DMS 273 treated with DMSO at 0.1 percent for 48 hours (cell line): ENCODE results near the gene INSM2.
A peak's percentile ranks its signal among the peaks of the same experiment; 100 is the strongest.

ENCODE experiments used
- DNase-seq: peaks from one replicate; lab custom pipeline; 2025; lab: John Stamatoyannopoulos, UW

The INSM2 gene, protein sequence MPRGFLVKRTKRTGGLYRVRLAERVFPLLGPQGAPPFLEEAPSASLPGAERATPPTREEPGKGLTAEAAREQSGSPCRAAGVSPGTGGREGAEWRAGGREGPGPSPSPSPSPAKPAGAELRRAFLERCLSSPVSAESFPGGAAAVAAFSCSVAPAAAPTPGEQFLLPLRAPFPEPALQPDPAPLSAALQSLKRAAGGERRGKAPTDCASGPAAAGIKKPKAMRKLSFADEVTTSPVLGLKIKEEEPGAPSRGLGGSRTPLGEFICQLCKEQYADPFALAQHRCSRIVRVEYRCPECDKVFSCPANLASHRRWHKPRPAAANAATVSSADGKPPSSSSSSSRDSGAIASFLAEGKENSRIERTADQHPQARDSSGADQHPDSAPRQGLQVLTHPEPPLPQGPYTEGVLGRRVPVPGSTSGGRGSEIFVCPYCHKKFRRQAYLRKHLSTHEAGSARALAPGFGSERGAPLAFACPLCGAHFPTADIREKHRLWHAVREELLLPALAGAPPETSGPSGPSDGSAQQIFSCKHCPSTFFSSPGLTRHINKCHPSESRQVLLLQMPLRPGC

DNA sequence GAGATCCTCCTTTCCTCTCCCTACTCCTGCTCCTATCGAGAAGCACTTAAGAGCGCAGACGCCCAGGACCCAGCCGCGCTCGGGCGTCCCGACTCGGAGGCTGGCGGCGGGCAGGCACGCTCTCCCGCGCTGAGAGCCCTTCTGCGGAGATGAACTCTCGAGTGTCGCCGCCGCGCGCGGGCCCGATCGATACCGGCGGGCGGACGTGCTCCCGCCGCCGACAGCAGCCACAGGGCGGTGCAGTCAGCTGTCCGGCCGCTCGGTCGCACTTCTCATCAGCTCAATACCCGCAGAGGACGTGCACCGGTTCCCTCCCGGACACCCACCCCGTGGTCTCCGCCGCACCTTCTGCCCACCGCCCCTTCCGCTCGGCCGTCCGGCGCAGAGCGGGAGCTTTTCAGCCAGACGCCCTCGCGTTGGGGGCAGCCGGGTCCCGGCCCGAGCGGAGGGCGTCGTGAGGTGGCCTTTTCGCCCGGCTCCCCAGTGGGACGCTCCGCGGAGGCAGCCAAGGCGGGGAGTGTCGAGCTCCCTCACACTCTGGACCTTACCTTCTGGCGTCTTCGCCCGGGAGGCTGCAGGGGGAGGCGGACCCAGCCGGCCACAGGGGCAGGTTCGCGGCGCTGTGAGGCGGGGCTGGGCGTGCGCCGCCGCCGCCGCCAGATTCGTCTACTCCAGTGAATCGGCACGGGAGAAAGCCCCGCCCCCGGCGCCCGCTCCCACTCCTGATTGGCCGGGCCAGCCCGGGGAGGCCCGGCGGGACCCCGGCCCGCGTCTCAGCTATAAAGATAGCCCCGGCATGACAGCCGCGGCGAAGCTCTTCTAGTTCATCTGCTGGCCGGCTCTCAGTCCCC lies at the start of gene INSM2:
Gene INSM2, plus strand, starts transcription at position 808 of the 851 bp plus-strand sequence. CDS start 89 bp downstream, outside the sequence.
- peak; percentile 50 for DNase-seq

- no peak for DNase-seq
Observed at GRCh38 chr14:35492569-35493014, 41.4 kb upstream of the INSM2 start.

DNA sequence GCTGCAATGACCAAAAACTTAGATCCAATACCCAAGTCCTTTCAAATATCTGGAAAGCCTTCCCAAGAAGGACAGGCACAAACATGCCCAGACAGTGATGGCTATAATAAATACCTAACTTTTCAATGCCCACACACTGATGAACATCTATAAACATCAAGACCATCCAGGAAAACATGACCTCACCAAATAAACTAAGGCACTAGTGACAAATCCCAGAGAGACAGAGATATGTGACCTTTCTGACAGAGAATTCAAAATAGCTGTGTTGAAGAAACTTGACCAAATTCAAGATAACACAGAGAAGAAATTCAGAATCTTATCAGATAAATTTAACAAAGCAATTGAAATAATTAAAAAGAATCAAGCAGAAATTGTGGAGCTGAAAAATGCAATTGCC lies 38.7 kb upstream of the INSM2 start:
- DNase-seq, result no peak

- no peak for DNase-seq
Observed at GRCh38 chr14:35499180-35499579, 34.8 kb upstream of the INSM2 start.

- DNase-seq, result no peak
Observed at GRCh38 chr14:35503646-35504045, 30.3 kb upstream of the INSM2 start.

DNA sequence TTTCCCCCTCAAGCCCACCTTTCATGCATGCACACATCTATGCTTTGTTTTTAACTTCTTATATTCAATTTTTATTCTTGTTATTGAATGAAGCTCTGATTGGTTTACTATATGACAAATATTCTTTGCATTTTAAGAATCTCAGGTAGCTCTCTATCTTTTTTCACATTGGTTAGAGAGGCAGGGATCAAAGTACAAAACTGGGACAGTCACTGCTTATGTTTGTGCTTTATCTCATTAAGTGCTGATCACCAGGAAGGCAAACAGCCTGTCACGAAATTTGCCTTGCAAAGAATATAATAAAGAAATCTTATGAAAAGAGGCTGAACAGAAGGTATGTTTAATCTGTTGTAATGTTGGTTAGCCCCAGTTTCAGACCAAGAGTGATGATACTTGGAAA lies 29.7 kb upstream of the INSM2 start:
- no peak for DNase-seq

GRCh38 chr14:35506461-35506860 lies 27.5 kb upstream of the INSM2 start:
- no peak for DNase-seq

GRCh38 chr14:35506927-35507326 lies 27.0 kb upstream of the INSM2 start:
- no peak for DNase-seq

- no peak for DNase-seq
Observed at GRCh38 chr14:35509846-35510245, 24.1 kb upstream of the INSM2 start.

DNA sequence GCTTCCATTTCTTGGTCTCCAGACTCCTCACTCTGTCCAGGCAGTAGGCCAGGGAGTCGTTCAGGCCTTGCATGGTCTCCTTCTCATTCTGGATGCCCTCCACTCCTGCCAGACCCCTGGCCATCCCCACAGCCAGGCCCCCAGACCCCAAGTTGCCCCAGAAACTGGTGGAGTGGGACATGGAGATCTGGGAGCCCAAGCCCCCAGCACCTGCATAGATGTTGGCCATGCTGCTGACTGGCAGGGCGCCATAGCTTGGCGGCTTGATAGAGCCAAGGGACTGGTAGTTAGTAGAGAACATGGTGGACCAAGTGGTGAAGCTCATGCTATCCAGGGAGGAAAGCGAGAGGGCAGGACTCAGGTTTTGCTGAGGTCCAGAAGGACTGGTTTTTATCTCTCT lies 21.2 kb upstream of the INSM2 start:
- DNase-seq, result no peak

DNA sequence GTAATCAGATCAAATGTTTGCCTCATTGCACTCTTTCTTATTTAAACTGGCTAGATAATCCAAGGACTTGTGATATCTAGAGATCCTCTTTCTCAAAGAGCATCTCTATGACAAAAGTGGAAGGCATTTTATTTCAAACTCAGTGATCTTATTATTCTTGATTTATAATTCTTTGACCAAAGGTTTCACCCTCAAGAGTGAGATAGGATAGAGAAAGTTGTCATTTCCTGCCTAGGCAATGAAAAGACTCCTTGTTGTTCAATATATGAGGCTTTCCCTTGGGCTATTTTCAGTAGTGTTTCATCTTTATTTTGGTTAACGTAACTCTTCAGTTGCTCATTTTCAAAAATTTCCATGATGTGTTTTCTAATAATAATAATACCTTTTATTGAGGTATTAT lies 18.0 kb upstream of the INSM2 start:
- no peak for DNase-seq

- DNase-seq, result no peak
Observed at GRCh38 chr14:35519986-35520385, 14.0 kb upstream of the INSM2 start.

DNA sequence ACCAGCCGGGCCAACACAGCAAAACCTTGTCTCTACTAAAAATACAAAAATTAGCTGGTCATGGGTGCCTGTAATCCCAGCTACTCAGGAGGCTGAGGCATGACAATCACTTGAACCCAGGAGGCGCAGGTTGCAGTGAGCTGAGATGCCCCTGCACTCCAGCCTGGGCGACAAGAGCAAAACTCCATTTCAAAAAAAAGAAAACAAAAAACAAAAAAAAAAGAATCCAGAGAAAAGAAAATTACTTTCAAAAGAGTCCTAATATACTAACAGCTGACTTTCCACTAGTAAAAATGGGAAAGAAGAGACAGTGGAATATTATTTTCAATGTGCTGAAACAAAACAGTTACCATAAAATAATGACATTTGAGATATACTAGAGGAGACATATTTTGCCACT lies 8.3 kb upstream of the INSM2 start:
- no peak for DNase-seq

GRCh38 chr14:35526962-35527361 lies 7.0 kb upstream of the INSM2 start:
- DNase-seq, result no peak

DNA sequence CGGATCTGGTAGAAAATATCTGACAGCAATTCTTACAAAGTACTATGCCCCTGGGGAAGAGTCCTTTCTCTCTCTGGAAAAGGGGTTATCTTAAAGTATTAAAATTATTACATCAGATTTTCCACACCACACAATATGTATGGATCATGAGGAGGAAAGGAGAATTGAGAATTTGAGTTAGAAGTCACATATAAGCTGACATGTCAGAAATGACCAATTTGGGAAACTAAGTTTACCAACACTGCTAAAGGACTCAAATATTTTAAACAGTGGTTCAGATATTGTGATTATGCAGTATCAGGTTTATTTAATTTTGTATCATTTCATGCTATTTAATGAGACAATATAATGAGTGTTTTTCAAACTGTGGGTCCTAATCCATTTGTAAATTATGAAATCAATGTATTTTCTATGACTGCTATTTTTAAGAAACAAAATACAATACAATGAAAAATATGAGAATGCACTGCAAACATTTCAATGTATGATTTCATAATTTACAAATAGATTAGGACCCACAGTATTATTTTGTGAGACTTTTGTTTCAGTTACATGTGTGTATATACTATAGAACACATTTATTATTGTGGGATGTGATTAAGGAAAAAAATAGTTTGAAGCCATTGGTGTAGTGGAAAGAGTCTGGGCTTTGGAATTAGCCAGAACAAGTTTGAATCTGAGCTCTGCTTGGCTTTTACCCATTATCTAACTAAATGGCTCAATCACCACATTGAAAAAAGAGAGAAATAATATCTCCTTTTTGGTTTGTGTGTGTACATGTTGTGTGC lies 1.8 kb upstream of the INSM2 start:
- no peak for DNase-seq

DNA sequence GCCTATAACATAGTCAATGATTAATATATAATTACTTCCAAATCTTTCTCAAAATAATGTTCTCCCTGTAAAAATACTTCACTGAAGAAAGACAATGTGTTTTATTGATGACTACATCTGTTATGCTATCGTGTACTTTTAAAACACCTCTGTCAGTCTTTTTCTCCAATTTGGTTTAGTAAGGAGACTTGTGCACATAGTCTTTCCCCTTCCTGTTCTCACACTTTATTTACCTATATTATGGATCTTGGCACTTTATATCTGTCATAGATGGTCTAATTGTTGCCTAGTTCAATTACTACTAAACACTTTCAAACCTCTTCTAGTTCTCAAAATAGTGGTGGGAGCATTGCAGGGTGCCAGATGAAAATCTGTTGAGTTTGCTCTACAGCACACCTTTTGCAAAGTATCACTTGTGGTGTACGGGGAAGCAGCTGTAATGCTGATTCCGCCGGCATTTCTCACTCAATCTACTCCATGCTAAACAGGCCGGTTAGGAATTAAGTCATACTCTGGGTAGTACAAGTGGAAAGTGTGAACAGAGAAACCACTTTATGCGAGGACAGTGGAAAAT lies 1.1 kb upstream of the INSM2 start:
- DNase-seq, result no peak

- no peak for DNase-seq
Observed at GRCh38 chr14:35534208-35534872, 376 bp downstream of the INSM2 start.

DNA sequence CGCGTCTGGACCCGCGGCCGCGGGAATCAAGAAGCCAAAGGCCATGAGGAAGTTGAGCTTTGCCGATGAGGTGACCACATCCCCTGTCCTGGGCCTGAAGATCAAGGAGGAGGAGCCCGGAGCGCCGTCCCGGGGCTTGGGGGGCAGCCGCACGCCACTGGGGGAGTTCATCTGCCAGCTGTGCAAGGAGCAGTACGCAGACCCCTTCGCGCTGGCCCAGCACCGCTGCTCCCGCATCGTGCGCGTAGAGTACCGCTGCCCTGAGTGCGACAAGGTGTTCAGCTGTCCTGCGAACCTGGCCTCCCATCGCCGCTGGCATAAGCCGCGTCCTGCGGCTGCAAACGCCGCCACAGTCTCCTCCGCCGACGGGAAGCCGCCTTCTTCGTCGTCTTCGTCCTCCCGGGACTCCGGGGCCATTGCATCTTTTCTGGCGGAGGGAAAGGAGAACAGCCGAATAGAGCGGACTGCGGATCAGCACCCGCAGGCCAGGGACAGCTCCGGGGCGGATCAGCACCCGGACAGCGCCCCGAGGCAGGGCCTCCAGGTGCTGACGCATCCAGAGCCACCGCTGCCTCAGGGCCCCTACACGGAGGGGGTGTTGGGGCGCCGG lies 1.0 kb downstream of the INSM2 start:
- peak; percentile 5 for DNase-seq

GRCh38 chr14:35535483-35536112 lies 1.6 kb downstream of the INSM2 start:
- no peak for DNase-seq

GRCh38 chr14:35539969-35540368 lies 6.0 kb downstream of the INSM2 start:
- DNase-seq, result no peak
